H1 (cell line): ENCODE data around the gene ZC3H18. TPM values are rescaled to one million over a fixed set of nuclear protein-coding genes. Genes with fewer than 3 reads are reported as not detected.

Source experiments
- CTCF ChIA-PET: fragments of 300-600 bp; sonication (Branson Sonifier 250); formaldehyde crosslinking; loops from one replicate; lab custom pipeline; 2021; ENCODE audit not compliant: partially characterized antibody; lab: Charles Lee
- POLR2A ChIA-PET: fragments of 300-600 bp; sonication (Branson Sonifier 250); formaldehyde crosslinking; loops from one replicate; lab custom pipeline; 2021; ENCODE audit warnings: inconsistent platforms; ENCODE audit not compliant: partially characterized antibody; lab: Charles Lee
- DNase-seq, 2 experiments: peaks; one replicate each; pipeline versions ENCODE4 v3.0.0 to v3.0.0-alpha.2; 2010 to 2022; ENCODE audit warnings: low spot score in 2 of 2, low read depth in 1 of 2, mixed read lengths in 1 of 2
- FAIRE-seq: peaks from 2 replicates; lab custom pipeline; 2011; peaks lifted over from hg19 to GRCh38; lab: Jason Lieb, UNC
- H2AFZ ChIP-seq: 2 replicates; pipeline ENCODE4 v1.8.1; 2012; ENCODE audit warnings: low read length, inconsistent platforms
- H2AK5ac ChIP-seq: 2 replicates; pipeline ENCODE4 v1.6.1; 2013; ENCODE audit warnings: low read depth, low read length
- H2BK120ac ChIP-seq: replicated peaks from 2 replicates; pipeline ENCODE3; 2013; ENCODE audit warnings: low read depth, low read length, inconsistent platforms
- H2BK12ac ChIP-seq: 2 replicates; pipeline ENCODE4 v1.6.1; 2013; ENCODE audit warnings: low read depth, low read length
- H2BK15ac ChIP-seq: 2 replicates; pipeline ENCODE4 v1.6.1; 2013; ENCODE audit warnings: low read length
- H2BK20ac ChIP-seq: 2 replicates; pipeline ENCODE4 v1.6.1; 2013; ENCODE audit warnings: low read length
- H2BK5ac ChIP-seq: 2 replicates; pipeline ENCODE4 v1.6.1; 2013; ENCODE audit warnings: low read depth, low read length
- H3K14ac ChIP-seq: 2 replicates; pipeline ENCODE4 v1.6.1; 2013; ENCODE audit warnings: inconsistent platforms; ENCODE audit not compliant: insufficient read length
- H3K18ac ChIP-seq: 2 replicates; pipeline ENCODE4 v1.6.1; 2013; ENCODE audit warnings: low read length; ENCODE audit errors: extremely low read depth
- H3K23ac ChIP-seq: 2 replicates; pipeline ENCODE4 v1.6.1; 2013; ENCODE audit warnings: inconsistent platforms; ENCODE audit not compliant: insufficient read length
- H3K23me2 ChIP-seq: 2 replicates; pipeline ENCODE4 v1.6.1; 2013; ENCODE audit warnings: low read depth, low read length
- H3K27ac ChIP-seq: 2 replicates; pipeline ENCODE4 v1.6.1; 2011; ENCODE audit warnings: low read depth, low read length, inconsistent platforms
- H3K27me3 ChIP-seq, 4 experiments: replicated peaks in 1 of 4; 1 replicate in 1 of 4; 2 replicates in 3 of 4; pipeline versions ENCODE4 v1.6.1 to v1.8.1; 2011 to 2013; ENCODE audit warnings: low read length in 3 of 4, mild to moderate bottlenecking in 3 of 4, inconsistent platforms in 2 of 4, mixed read lengths in 2 of 4, moderate library complexity in 1 of 4; ENCODE audit not compliant: control insufficient read depth in 3 of 4, insufficient read depth in 3 of 4; ENCODE audit errors: extremely low read depth in 1 of 4
- H3K36me3 ChIP-seq, 4 experiments: 2 replicates each; pipeline versions ENCODE4 v1.6.1 to v1.8.1; 2011 to 2013; ENCODE audit warnings: mild to moderate bottlenecking in 4 of 4, low read length in 3 of 4, moderate library complexity in 2 of 4, control low read depth in 1 of 4, inconsistent platforms in 1 of 4; ENCODE audit not compliant: insufficient read depth in 4 of 4, control insufficient read depth in 2 of 4
- H3K4ac ChIP-seq: replicated peaks from 2 replicates; pipeline ENCODE3; 2013; ENCODE audit warnings: low read length, low read depth, mixed read lengths, inconsistent platforms; ENCODE audit not compliant: insufficient read length
- H3K4me1 ChIP-seq, 4 experiments: replicated peaks in 1 of 4; 1 replicate in 1 of 4; 2 replicates in 3 of 4; pipeline versions ENCODE4 v1.6.1 to v1.8.1; 2011 to 2013; ENCODE audit warnings: low read length in 3 of 4, inconsistent platforms in 2 of 4, mixed read lengths in 1 of 4; ENCODE audit not compliant: insufficient read depth in 4 of 4, control insufficient read depth in 3 of 4
- H3K4me2 ChIP-seq, 2 experiments: 2 replicates each; pipeline versions ENCODE4 v1.6.1 to v1.8.1; 2011 to 2013; ENCODE audit warnings: low read depth in 2 of 2, low read length in 2 of 2, control low read depth in 1 of 2, inconsistent platforms in 1 of 2, mild to moderate bottlenecking in 1 of 2; ENCODE audit not compliant: insufficient read depth in 1 of 2
- H3K4me3 ChIP-seq, 4 experiments: fragments of 200-600, 300-600 bp in 1 of 4; sonication (generic), shearing (Covaris generic), sonication (Bioruptor Twin) in 1 of 4; 2 replicates each; pipeline versions ENCODE4 v1.5.1 to v1.8.1; 2011 to 2016; ENCODE audit warnings: low read length in 4 of 4, low read depth in 3 of 4, control low read depth in 2 of 4, inconsistent platforms in 2 of 4, mild to moderate bottlenecking in 2 of 4, mixed read lengths in 1 of 4, moderate library complexity in 1 of 4; ENCODE audit not compliant: insufficient read depth in 2 of 4; ENCODE audit errors: extremely low read depth in 1 of 4
- H3K56ac ChIP-seq: replicated peaks from 2 replicates; pipeline ENCODE3; 2013; ENCODE audit warnings: low read depth, mild to moderate bottlenecking, mixed read lengths, low read length, inconsistent platforms; ENCODE audit not compliant: insufficient read length
- H3K79me1 ChIP-seq: 2 replicates; pipeline ENCODE4 v1.6.1; 2013; ENCODE audit warnings: low read depth, low read length, control low read depth
- H3K79me2 ChIP-seq, 2 experiments: 2 replicates each; pipeline versions ENCODE4 v1.6.1 to v1.8.1; 2012 to 2013; ENCODE audit warnings: low read length in 2 of 2, mild to moderate bottlenecking in 2 of 2, inconsistent platforms in 1 of 2; ENCODE audit not compliant: insufficient read depth in 2 of 2, control insufficient read depth in 1 of 2
- H3K9ac ChIP-seq, 4 experiments: replicated peaks in 1 of 4; 1 replicate in 1 of 4; 2 replicates in 3 of 4; pipeline versions ENCODE4 v1.6.1 to v1.8.1; 2011 to 2013; ENCODE audit warnings: low read depth in 3 of 4, low read length in 3 of 4, control low read depth in 2 of 4, mild to moderate bottlenecking in 2 of 4, moderate library complexity in 2 of 4, inconsistent platforms in 1 of 4; ENCODE audit errors: extremely low read depth in 1 of 4
- H3K9me3 ChIP-seq, 2 experiments: 2 replicates each; pipeline versions ENCODE4 v1.6.1 to v1.8.1; 2012 to 2013; ENCODE audit warnings: mild to moderate bottlenecking in 2 of 2, moderate library complexity in 2 of 2, control low read depth in 1 of 2, inconsistent platforms in 1 of 2, low read depth in 1 of 2, low read length in 1 of 2, mixed read lengths in 1 of 2; ENCODE audit not compliant: insufficient read depth in 2 of 2
- H4K20me1 ChIP-seq, 2 experiments: replicated peaks in 1 of 2; 2 replicates each; pipeline versions ENCODE3 to v1.8.1; 2011 to 2013; ENCODE audit warnings: inconsistent platforms in 2 of 2, low read length in 2 of 2, mild to moderate bottlenecking in 1 of 2; ENCODE audit not compliant: insufficient read depth in 2 of 2, control insufficient read depth in 1 of 2
- H4K5ac ChIP-seq: 2 replicates; pipeline ENCODE4 v1.6.1; 2013; ENCODE audit warnings: low read length, low read depth, mixed read lengths, inconsistent platforms; ENCODE audit not compliant: insufficient read length
- H4K8ac ChIP-seq: 2 replicates; pipeline ENCODE4 v1.8.0; 2013; ENCODE audit warnings: mild to moderate bottlenecking, moderate library complexity, low read length, inconsistent platforms; ENCODE audit not compliant: insufficient read depth; ENCODE audit errors: extremely low read depth
- H4K91ac ChIP-seq: replicated peaks from 2 replicates; pipeline ENCODE3; 2013; ENCODE audit warnings: low read length, mixed read lengths, inconsistent platforms; ENCODE audit not compliant: insufficient read length
- ASH2L ChIP-seq: fragments of 200-600, 300-600 bp; sonication (generic); IDR thresholded peaks from one replicate; pipeline ENCODE4 v1.7.1; 2017; ENCODE audit warnings: low read length
- CHD1 ChIP-seq: IDR thresholded peaks from 2 replicates; pipeline ENCODE4 v1.6.1; 2012; ENCODE audit warnings: low read depth, low read length, improper control_type of control experiment
- CTBP2 ChIP-seq: IDR thresholded peaks from 2 replicates; pipeline ENCODE4 v1.7.0; 2011; ENCODE audit warnings: borderline replicate concordance, mild to moderate bottlenecking, moderate library complexity, mixed read lengths, low read length; ENCODE audit not compliant: insufficient read depth, insufficient read length
- FOSL1 ChIP-seq: IDR thresholded peaks from 2 replicates; pipeline ENCODE4 v1.6.1; 2011; ENCODE audit warnings: mild to moderate bottlenecking, low read depth, low read length, moderate library complexity; ENCODE audit not compliant: insufficient read depth
- KDM4A ChIP-seq: IDR thresholded peaks from one replicate; pipeline ENCODE4 v1.7.1; 2012; ENCODE audit warnings: low read depth, mild to moderate bottlenecking, moderate library complexity, low read length, inconsistent platforms; ENCODE audit not compliant: severe bottlenecking
- MAFK ChIP-seq: IDR thresholded peaks from 2 replicates; pipeline ENCODE4 v1.6.1; 2012; ENCODE audit warnings: low read depth, mild to moderate bottlenecking, improper control_type of control experiment, low read length
- PHF8 ChIP-seq: fragments of 200-600 bp; sonication (generic); conservative IDR thresholded peaks from 2 replicates; pipeline ENCODE4 v1.7.1; 2012; ENCODE audit warnings: low read depth, mild to moderate bottlenecking, inconsistent platforms, low read length, moderate library complexity
- POLR2A ChIP-seq, 2 experiments: IDR thresholded peaks; 1 replicate in 1 of 2; 2 replicates in 1 of 2; pipeline ENCODE4 v1.6.1; 2011; ENCODE audit warnings: low read depth in 2 of 2, low read length in 2 of 2, mild to moderate bottlenecking in 2 of 2; ENCODE audit errors: control extremely low read depth in 1 of 2
- SP1 ChIP-seq: IDR thresholded peaks from 2 replicates; pipeline ENCODE4 v1.6.1; 2011; ENCODE audit warnings: low read depth, low read length
- SUZ12 ChIP-seq: fragments of 200-600 bp; sonication (generic); IDR thresholded peaks from 2 replicates; pipeline ENCODE4 v1.6.1; 2012; ENCODE audit warnings: mild to moderate bottlenecking, inconsistent platforms, low read length, moderate library complexity, mixed read lengths
- TBP ChIP-seq: IDR thresholded peaks from 2 replicates; pipeline ENCODE4 v1.6.1; 2011; ENCODE audit warnings: low read depth, low read length, improper control_type of control experiment
- YY1 ChIP-seq: IDR thresholded peaks from 2 replicates; pipeline ENCODE4 v1.6.1; 2011; ENCODE audit warnings: low read depth, mild to moderate bottlenecking, low read length
- WGBS, 2 experiments: shearing (Covaris generic) in 1 of 2; methylation state at CpG; one replicate each; pipeline versions ENCODE4 v1.1.6 to v1.1.7; 2013 to 2015; ENCODE audit warnings: low lambda C conversion rate in 2 of 2, mixed read lengths in 2 of 2, inconsistent platforms in 1 of 2, low coverage in 1 of 2, missing lambda C conversion rate in 1 of 2; ENCODE audit not compliant: insufficient replicate concordance in 2 of 2, insufficient coverage in 1 of 2, insufficient read length in 1 of 2; ENCODE audit errors: extremely low coverage in 1 of 2, missing lambda C conversion rate in 1 of 2; 5-methylcytosine and 5-hydroxymethylcytosine counted together
- polyA plus RNA-seq, 7 experiments: library from polyadenylated mRNA; depleted of rRNA in 3 of 7; stranded (reverse) in 5 of 7; unstranded in 2 of 7; fragments of >200 nt in 5 of 7; fragments of 200-250 nt in 2 of 7; gene quantifications; 1 replicate in 5 of 7; 2 replicates in 1 of 7; 4 replicates in 1 of 7; pipeline versions ENCODE4 v1.2.1 to v1.2.3, GENCODE V29; 2011 to 2013; ENCODE audit warnings: missing spikeins in 2 of 7, mixed read lengths in 2 of 7
- total RNA-seq: library from RNA; stranded (reverse); fragmentation: NEBNext Ultra II Directional; extraction: Animal tissue kit (Norgen Biotek cat#: 25700); gene quantifications from 2 replicates; pipeline ENCODE4 v1.2.1, GENCODE V29; 2021

The ZC3H18 gene
- total and polyA plus RNA-seq, 2 of the 8 experiments (the other 6 are each of a cell fraction or from before 2014, with no cell fraction given), result 12.1 to 73.2 TPM

DNA sequence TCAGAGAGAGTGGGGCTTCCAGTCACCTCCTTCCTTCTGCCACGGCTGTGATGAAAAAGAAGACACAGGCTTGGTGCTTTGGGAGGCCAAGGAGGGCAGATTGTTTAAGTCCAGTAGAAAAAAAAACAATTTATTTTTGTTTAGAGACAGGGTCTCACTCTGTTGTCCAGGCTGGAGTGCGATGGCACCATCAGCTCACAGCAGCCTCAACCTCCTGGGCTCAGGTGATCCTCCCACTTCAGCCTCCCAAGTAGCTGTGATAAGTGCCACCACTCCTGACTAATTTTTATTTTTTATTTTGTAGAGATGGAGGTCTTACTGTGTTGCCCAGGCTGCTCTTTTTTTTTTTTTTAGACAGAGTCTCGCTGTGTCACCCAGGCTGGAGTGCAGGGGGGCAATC lies 95.4 kb downstream of the ZC3H18 start:
- H3K14ac ChIP-seq, result no peak overlapping the region
- no peak for TF ChIP-seq FOSL1
- TF ChIP-seq CHD1, result no peak
- TF ChIP-seq CTBP2, result no peak
- no peak for TF ChIP-seq KDM4A
- TF ChIP-seq MAFK, result no peak
- TF ChIP-seq POLR2A (IDR thresholded peaks at IDR 0.05; ENCODE audit: control extremely low read depth in 1 of 2, low read depth in 2 of 2, low read length in 2 of 2), result no peak
- no peak for TF ChIP-seq SUZ12
- TF ChIP-seq PHF8, result no peak
- TF ChIP-seq YY1, result no peak
- no peak for TF ChIP-seq TBP
- no peak for TF ChIP-seq SP1
- TF ChIP-seq ASH2L, result no peak
- H3K4me3 ChIP-seq, result no peak overlapping the region
- no peak overlapping the region for H2BK12ac ChIP-seq
- CTCF ChIA-PET, result interaction anchor here (0.9 to 2.8 kb wide), 7 partner anchors 9 to 111 kb away, joined by 3 to 9 read pairs (median 3); no protein-coding TSS in a partner anchor
- no peak overlapping the region for H2BK120ac ChIP-seq
- H3K4ac ChIP-seq, result no peak overlapping the region
- no peaks in the 10 kb centered on the region for H3K9me3 ChIP-seq
- no peak overlapping the region for H2BK15ac ChIP-seq
- H3K23me2 ChIP-seq, result peaks cover 7% of the 10 kb centered on the region; the same call in 1 of the 2 replicates
- no peak overlapping the region for H3K56ac ChIP-seq
- peaks cover 0 to 24% of the 10 kb centered on the region in 2 experiments; a peak in 2 of 4 replicates for H3K79me2 ChIP-seq
- H3K23ac ChIP-seq, result no peak overlapping the region
- peaks cover 0 to 3% (median 0%) of the 10 kb centered on the region in 4 experiments; a peak in 2 of 7 replicates for H3K4me1 ChIP-seq
- H4K5ac ChIP-seq, result no peak overlapping the region
- no peak overlapping the region for H2BK5ac ChIP-seq
- POLR2A ChIA-PET, result interaction anchor here (1.0 to 1.8 kb wide), 2 partner anchors 9 to 27 kb away, joined by 3 to 5 read pairs; no protein-coding TSS in a partner anchor
- no peak overlapping the region for H4K91ac ChIP-seq
- H4K8ac ChIP-seq, result no peak overlapping the region
- H3K27me3 ChIP-seq, result no peaks in the 10 kb centered on the region
- no peaks in the 10 kb centered on the region; the same call in 1 of the 2 replicates for H3K79me1 ChIP-seq
- H2AK5ac ChIP-seq, result no peak overlapping the region
- 93% methylated on average over 3 of the region's 3 CpGs; no CpG with 5 or more reads in 1 of the 2 experiments for WGBS, 2 experiments
- H3K18ac ChIP-seq, result no peak overlapping the region
- no peak overlapping the region for H2AFZ ChIP-seq
- FAIRE-seq (no peak), DNase-seq (no peak)
- no peak overlapping the region for H3K27ac ChIP-seq
- H3K36me3 ChIP-seq, result no peaks in the 10 kb centered on the region
- H3K9ac ChIP-seq, result no peak overlapping the region
- no peak overlapping the region for H2BK20ac ChIP-seq
- H4K20me1 ChIP-seq, result peaks cover 0 to 1% of the 10 kb centered on the region in 2 experiments
- no peak overlapping the region for H3K4me2 ChIP-seq
